Loucy (cell line): ENCODE data around the gene COL5A3.

Experiments
- H2AFZ ChIP-seq: fragments of 200-600 bp; sonication (generic); 2 replicates; pipeline ENCODE4 v1.6.0; 2016; ENCODE audit warnings: antibody characterized with exemption, mild to moderate bottlenecking, low read length, moderate library complexity
- H3F3A ChIP-seq: fragments of 200-600 bp; 2 replicates; pipeline ENCODE4 v1.6.0; 2016; ENCODE audit warnings: antibody characterized with exemption, low read depth, mild to moderate bottlenecking
- H3K27me3 ChIP-seq: fragments of 200-600 bp; sonication (generic); 2 replicates; pipeline ENCODE4 v1.6.1; 2014; ENCODE audit warnings: low read length, mild to moderate bottlenecking; ENCODE audit not compliant: insufficient read depth, poor library complexity, severe bottlenecking
- H3K36me3 ChIP-seq: fragments of 200-600 bp; sonication (generic); 2 replicates; pipeline ENCODE4 v1.6.1; 2016; ENCODE audit warnings: low read length; ENCODE audit not compliant: insufficient read depth
- H3K4me1 ChIP-seq: fragments of 200-600 bp; sonication (generic); 2 replicates; pipeline ENCODE4 v1.5.1; 2014; ENCODE audit warnings: low read length, mild to moderate bottlenecking; ENCODE audit not compliant: insufficient read depth, poor library complexity, severe bottlenecking
- H3K4me2 ChIP-seq: fragments of 200-600 bp; sonication (generic); 2 replicates; pipeline ENCODE4 v1.6.0; 2014; ENCODE audit warnings: antibody characterized with exemption, low read length, low read depth, mild to moderate bottlenecking; ENCODE audit not compliant: poor library complexity, severe bottlenecking
- H3K4me3 ChIP-seq: fragments of 200-600 bp; sonication (generic); 2 replicates; pipeline ENCODE4 v1.5.1; 2014; ENCODE audit warnings: low read length, mild to moderate bottlenecking, mixed read lengths; ENCODE audit not compliant: poor library complexity, severe bottlenecking
- H3K79me2 ChIP-seq: fragments of 200-600 bp; sonication (generic); 2 replicates; pipeline ENCODE4 v1.6.1; 2014; ENCODE audit warnings: low read length; ENCODE audit not compliant: insufficient read depth
- H3K9ac ChIP-seq: fragments of 200-600 bp; sonication (generic); 2 replicates; pipeline ENCODE4 v1.6.0; 2014; ENCODE audit warnings: mild to moderate bottlenecking, low read depth, low read length, moderate library complexity; ENCODE audit not compliant: poor library complexity, severe bottlenecking
- H3K9me2 ChIP-seq: fragments of 200-600 bp; sonication (generic); replicated peaks from 2 replicates; pipeline ENCODE4 v1.6.1; 2016; ENCODE audit warnings: low read depth, low read length, mixed read lengths
- H3K9me3 ChIP-seq: fragments of 200-600 bp; sonication (generic); 2 replicates; pipeline ENCODE4 v1.6.1; 2014; ENCODE audit warnings: mild to moderate bottlenecking, antibody characterized with exemption, low read length, low read depth; ENCODE audit not compliant: insufficient read depth
- H4K20me1 ChIP-seq: fragments of 200-600 bp; sonication (generic); 2 replicates; pipeline ENCODE4 v1.6.0; 2014; ENCODE audit warnings: antibody characterized with exemption, low read length, mild to moderate bottlenecking; ENCODE audit not compliant: insufficient read depth, poor library complexity, severe bottlenecking
- EZH2phosphoT487 ChIP-seq: fragments of 200-600 bp; IDR thresholded peaks from 2 replicates; pipeline ENCODE4 v1.6.1; 2018; ENCODE audit warnings: antibody characterized with exemption, mild to moderate bottlenecking, moderate library complexity, borderline replicate concordance
- TF ChIP-seq, protein P1 (sequence below): fragments of 200-600 bp; sonication (generic); conservative IDR thresholded peaks from 2 replicates; pipeline ENCODE4 v1.5.1; 2014; ENCODE audit warnings: mild to moderate bottlenecking, antibody characterized with exemption, low read length

Gene COL5A3

DNA sequence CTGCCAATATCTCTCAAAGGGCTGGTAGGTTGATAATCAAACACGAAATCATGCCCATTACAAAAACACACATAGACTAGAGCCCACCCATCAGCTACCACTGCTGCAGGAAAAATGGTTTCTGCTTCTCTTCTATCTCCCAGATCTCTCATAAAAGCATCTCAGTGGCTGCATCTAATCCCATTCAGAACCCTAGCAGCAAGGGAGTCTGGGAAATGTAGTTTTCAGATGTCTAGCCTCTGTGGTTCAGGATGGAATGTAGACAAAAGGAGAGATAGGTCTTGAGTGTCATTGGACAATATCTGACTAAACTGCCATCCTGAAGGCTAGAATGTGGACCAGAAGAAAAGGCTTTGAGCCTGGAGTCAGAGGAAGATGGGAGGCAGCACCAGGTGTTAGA is 35.1 kb upstream of the COL5A3 start:
- no peaks in the 10 kb centered on the region for H3K79me2 ChIP-seq
- H4K20me1 ChIP-seq, result no peaks in the 10 kb centered on the region
- peaks cover 19% of the 10 kb centered on the region; the same call in 1 of the 2 replicates for H3K9me3 ChIP-seq
- no peaks in the 10 kb centered on the region for H3K9me2 ChIP-seq
- H2AFZ ChIP-seq, result no peak overlapping the region
- H3K9ac ChIP-seq, result no peak overlapping the region
- H3K4me2 ChIP-seq, result no peak overlapping the region
- H3K27me3 ChIP-seq, result no peaks in the 10 kb centered on the region
- no peaks in the 10 kb centered on the region for H3F3A ChIP-seq
- no peak for TF ChIP-seq EZH2phosphoT487
- TF ChIP-seq, protein P1, sequence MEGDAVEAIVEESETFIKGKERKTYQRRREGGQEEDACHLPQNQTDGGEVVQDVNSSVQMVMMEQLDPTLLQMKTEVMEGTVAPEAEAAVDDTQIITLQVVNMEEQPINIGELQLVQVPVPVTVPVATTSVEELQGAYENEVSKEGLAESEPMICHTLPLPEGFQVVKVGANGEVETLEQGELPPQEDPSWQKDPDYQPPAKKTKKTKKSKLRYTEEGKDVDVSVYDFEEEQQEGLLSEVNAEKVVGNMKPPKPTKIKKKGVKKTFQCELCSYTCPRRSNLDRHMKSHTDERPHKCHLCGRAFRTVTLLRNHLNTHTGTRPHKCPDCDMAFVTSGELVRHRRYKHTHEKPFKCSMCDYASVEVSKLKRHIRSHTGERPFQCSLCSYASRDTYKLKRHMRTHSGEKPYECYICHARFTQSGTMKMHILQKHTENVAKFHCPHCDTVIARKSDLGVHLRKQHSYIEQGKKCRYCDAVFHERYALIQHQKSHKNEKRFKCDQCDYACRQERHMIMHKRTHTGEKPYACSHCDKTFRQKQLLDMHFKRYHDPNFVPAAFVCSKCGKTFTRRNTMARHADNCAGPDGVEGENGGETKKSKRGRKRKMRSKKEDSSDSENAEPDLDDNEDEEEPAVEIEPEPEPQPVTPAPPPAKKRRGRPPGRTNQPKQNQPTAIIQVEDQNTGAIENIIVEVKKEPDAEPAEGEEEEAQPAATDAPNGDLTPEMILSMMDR, result no peak
- H3K36me3 ChIP-seq, result no peaks in the 10 kb centered on the region
- no peak overlapping the region for H3K4me3 ChIP-seq
- no peaks in the 10 kb centered on the region for H3K4me1 ChIP-seq

DNA sequence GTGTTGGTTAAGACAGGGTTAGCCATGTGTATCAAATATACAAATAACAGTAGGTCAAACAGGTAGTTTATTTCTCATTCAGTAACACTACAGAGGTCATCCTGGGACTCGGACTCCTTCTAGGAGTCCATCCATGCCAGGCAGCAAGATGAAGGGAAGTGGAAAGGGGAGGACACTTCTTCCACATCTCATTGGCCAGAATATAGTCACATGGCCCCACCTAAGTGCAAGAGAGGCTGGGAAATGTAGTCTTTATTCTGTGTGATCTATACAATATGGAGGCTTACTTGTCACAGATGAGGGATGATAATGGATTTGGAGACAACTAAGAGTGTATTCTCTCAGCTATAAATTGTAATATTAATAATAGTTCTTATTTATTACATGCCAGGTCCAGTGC is 34.1 kb upstream of the COL5A3 start:
- no peaks in the 10 kb centered on the region for H4K20me1 ChIP-seq
- no peaks in the 10 kb centered on the region for H3K36me3 ChIP-seq
- H3K4me2 ChIP-seq, result no peak overlapping the region
- no peaks in the 10 kb centered on the region for H3K4me1 ChIP-seq
- no peak overlapping the region for H3K4me3 ChIP-seq
- H3F3A ChIP-seq, result no peaks in the 10 kb centered on the region
- H3K79me2 ChIP-seq, result no peaks in the 10 kb centered on the region
- peaks cover 19% of the 10 kb centered on the region; the same call in 1 of the 2 replicates for H3K9me3 ChIP-seq
- H3K27me3 ChIP-seq, result no peaks in the 10 kb centered on the region
- H3K9me2 ChIP-seq, result no peaks in the 10 kb centered on the region
- no peak overlapping the region for H3K9ac ChIP-seq
- no peak overlapping the region for H2AFZ ChIP-seq
- TF ChIP-seq EZH2phosphoT487, result no peak
- TF ChIP-seq, protein P1, result no peak

- Histone ChIP-seq H3K27me3 (no peaks in the 10 kb centered on the region), H3K79me2 (no peaks in the 10 kb centered on the region), H4K20me1 (no peaks in the 10 kb centered on the region), H3K36me3 (no peaks in the 10 kb centered on the region), H3K4me3 (no peak overlapping the region), H3K9ac (no peak overlapping the region), H3F3A (no peaks in the 10 kb centered on the region), H3K4me1 (no peaks in the 10 kb centered on the region), H3K4me2 (no peak overlapping the region), H3K9me3 (peaks cover 19% of the 10 kb centered on the region; the same call in 1 of the 2 replicates), H2AFZ (no peak overlapping the region), H3K9me2 (no peaks in the 10 kb centered on the region)
- TF ChIP-seq EZH2phosphoT487, result no peak
- TF ChIP-seq, protein P1, result no peak
These were observed 33.1 kb upstream of the COL5A3 start for GRCh38 chr19:10043286-10043927.
